NCI-H1436 treated with DMSO at 0.1 percent for 48 hours (cell line): ENCODE results near the gene LRRC9.
"Not testable (repeated sequence)": the region's sequence is repeated elsewhere in the genome, so short reads cannot be mapped to it uniquely, and the experiment has no call there.

Experiments
- DNase-seq: peaks from one replicate; lab custom pipeline; 2025; lab: John Stamatoyannopoulos, UW

LRRC9 gene

DNA sequence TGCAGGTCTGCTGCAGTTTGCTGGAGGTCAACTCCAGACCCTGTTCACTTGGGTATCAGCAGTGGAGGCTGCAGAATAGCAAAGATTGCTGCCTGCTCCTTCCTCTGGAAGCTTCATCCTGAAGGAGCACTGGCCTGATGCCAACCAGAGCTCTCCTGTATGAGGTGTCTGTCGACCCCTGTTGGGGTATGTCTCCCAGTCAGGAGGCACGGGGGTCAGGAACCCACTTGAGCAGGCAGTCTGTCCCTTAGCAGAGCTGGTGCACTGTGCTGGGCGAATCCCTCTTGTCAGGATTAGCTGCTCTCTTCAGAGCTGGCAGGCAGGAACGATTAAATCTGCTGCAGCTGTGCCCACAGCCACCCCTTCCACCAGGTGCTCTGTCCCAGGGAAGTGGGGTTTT is 37.9 kb downstream of the LRRC9 start:
- not testable (repeated sequence) for DNase-seq

DNA sequence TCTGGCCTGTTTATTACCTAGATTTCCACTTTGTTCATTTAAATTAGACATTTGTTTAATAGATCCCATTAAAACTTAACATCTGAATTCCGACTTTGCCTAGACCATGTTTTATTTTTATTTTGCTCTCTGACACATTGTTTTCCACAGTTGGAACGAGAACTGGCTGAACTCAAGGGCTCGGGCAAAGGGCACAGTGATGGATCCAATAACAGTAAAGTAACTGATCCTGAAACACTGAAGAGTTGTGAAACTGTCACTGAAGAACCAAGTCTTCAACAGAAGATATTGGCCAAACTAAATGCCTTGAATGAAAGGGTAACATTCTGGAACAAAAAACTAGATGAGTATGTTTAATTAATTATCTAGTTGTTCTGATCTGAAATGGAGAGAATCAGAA is 39.7 kb downstream of the LRRC9 start:
- DNase-seq: no peak

DNA sequence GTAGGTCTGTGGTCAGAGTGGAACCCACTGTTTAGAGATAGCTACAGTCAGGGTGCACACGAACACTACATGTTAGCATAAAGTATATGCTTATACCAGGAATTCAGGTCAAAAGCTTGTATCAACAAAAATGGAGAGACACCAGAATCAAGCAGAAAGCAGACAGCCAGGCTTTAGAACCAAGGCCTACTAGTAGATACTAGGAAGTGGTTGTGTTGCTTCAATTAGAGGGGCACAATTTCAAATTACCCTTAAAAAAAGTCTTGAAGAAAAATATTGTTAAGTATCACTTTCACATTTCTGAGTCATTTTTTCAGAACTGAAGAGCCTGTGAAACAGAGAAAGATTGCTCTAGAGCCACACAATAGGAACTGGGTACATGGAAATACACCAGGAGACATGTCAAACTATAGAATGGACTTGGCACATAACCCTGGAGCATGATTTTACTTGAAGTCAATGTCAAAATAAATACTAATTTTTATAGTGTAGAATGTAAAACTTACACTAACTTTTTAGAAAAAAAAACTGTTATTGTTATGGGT is 41.6 kb downstream of the LRRC9 start:
- no peak for DNase-seq

DNA sequence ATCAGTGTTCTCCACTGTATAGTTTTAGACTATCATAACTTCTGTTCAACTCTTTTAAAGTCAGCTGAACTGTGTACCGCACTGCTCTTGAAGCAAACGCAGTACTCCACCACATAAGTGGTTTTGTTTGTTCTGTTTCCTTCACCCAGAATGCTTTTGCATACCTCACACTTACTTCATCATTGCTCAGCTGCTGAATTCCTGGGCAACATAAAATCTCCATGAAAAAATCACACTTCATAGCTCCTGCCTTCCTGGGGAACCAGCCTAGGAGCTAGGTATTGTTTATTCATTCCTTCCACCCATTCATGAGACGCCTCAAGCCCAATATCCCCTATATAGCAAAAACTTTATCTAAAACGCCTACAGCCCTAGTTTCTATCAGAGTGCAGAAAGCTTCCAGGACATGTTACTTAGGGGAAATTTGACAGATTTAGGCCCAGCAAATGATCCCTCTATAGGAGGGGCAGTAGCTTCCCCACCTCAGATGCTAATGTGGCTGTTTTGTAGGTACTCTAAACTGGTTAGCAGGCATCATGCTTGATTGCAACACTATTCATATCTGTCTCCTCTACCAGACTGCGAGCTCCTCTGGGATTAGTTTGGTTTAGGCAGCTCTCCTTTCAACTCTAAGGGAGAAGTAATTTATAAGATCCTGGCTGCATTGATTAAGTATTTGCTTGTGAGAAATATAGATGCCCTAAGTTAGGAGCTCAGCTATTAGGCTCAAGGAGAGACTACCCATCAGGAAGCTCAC is 44.5 kb downstream of the LRRC9 start:
- no peak for DNase-seq

DNA sequence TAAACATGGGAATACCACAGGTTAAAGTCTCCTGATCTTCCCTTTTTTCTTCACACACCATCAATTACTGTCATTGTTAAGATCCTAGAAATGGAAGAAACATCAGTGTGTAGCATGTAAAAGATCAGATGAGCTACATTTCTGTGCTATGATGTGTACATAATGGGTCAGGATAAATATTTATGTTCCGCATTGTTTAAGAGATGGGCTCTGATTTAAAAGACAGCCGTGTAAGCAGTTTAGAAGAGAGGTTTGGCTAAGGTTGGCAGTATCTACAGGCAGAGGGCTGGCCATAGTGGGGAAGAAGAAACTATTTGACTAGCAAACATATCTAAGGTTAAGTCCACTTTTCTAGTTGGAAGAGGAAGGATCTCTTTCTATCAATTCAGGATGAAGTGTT is 49.4 kb downstream of the LRRC9 start:
- DNase-seq: no peak

DNA sequence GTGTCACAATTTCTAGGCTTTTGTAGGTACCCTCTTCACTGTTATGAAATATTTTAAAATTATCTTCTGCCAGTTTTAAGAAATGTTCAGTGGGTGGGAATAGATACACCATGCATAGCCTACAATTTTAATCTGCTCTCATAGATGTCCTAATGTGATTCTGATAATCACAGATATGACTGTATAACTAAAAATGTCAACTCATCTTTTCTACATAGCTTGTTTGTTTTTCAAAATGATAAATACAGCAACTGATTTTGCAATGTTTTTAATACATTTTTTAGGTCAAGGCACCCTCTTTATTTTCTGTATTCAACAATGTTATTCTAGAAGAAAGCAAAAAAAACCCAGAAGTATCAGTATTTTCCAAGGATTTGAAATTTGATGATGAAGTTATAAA is 61.6 kb downstream of the LRRC9 start:
- no peak for DNase-seq

DNA sequence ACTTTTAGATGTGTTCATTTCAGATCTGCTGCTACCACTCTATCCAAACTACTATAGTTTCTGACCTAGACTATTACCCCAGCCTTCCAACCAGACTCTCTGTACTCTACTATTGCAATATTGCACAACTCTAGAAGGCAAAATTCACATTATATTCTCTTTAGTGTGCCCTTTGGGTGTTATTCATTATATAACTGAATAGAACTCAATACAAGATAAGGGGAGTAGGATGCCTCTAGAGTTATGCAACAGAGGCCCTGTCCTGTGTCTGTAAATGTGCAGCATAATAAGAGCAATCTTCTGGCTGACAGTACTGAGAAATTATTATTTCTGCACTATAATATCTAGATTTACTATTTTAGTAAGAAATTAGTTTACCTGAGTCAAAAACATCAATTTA is 63.1 kb downstream of the LRRC9 start:
- DNase-seq: no peak

DNA sequence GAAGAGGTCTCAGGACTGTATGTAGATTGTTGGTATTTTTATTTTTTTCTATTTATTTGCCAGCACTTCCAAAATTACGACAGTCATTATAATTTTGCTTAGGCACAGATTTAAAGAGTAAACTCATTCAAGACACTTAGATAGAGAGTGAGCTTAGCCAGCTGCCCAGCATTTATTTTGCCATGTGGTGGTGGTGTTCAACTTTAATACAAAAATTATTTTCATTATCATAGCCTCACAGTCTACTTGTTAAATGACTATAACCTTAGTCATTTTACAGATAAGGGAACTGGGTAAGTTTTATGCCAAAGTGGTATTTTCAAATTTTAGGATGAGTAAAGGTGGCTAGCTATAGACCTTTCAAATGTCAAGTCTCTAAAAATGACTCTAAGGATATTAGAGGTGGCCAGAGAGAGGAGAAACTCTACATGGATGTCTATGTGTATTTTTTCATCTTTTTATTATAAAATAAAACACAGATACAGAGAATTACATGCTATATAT is 66.7 kb downstream of the LRRC9 start:
- no peak for DNase-seq

DNA sequence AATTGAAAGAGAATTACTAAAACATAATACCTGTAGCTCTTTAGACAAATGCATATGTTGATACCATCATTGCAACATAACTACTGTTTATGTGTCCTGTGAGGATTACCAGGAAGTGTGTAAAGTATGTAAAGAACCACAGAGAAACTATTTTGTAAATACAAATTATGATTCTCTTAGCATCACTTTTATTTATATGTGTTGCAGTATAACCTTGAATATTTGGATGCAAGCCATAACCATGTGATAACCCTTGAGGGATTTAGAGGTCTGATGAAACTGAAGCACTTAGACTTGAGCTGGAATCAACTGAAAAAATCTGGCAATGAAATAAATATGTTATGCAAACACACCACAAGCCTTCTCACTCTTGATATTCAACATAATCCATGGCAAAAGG is 77.5 kb downstream of the LRRC9 start:
- DNase-seq: peak; percentile 9

DNA sequence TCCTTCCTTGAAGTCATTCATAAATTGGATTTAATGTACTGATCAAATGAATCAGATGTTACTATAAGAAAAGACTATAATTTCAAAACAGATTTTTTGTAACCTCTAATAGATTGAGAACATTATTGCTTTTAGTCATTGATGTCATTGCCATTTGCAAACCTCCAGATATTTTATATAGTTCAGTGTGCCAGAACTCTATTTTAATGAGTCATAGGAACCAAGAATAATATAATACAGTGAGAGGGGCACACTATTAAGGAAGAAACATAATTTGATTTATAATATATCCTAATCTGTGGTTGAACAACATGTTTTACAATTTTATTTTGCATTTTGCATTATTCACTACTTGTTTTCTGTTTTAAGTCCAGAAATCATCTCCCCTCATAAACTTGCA is 78.0 kb downstream of the LRRC9 start:
- DNase-seq: no peak

DNA sequence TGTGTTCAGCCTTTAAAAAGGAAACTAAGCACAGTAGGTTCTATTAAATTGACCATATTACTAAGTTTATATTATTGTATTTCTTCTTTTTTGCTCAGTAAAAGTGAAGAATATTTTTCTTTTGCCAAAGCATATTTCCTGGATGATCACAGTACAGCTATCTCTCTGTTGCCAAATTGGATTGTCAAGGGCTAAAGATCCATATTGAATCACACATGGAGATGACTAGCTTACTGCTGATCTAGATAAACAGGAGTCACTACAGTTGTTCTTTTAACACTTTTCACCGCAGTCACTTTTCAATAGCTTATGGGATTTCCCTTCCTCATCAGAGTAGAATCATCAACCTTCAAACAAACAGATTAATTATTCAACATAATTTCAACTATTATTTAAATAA is 78.6 kb downstream of the LRRC9 start:
- no peak for DNase-seq

DNA sequence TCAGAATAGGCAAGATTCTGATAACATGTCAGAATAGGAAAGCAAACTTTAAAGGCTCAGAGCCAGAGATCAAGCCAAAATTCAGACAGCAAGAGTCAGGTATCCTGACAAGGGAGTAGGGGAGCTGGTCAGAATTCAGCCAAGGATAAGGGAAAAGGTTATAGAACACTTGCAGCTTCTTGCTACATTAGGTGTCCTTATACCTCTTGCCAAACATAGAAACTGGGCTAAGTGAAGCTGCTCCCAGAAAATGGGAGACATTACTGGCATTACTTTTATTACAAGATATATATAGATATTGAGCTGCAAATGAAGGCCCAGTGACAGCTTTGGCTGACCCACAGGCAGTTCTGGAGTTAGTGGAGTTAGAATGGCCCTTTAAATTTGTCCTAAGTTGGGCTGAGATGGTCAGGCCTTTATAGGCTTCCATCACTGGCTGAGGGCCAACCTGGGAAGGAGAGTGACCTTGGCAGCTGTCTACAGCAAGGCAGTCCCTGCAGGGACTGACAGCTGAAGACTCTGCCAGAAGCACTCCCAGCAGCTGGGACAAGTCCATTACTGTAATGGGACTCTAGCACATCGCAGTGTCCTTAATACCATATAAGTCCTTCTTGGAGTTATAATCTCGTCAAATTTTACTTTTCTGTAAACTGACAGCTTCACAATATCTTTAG is 83.0 kb downstream of the LRRC9 start:
- no peak for DNase-seq

DNA sequence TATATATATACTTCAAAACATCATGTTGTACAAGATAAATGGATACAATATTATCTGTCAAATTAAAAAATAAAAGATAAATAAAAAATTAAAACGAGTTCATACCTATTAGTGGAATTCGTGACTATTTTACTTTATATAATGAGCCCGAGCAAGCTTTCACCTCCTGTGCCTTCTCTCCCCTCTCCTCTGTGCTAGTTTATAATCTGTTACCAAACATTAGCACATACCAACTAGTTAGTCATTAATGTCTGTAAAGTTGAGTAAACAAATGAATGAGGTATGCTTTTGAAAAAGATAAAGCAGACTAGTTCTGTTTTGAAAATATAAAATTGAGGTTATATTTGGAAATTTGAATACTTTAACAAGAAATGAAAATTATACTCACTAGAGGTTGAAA is 84.0 kb downstream of the LRRC9 start:
- DNase-seq: no peak

DNA sequence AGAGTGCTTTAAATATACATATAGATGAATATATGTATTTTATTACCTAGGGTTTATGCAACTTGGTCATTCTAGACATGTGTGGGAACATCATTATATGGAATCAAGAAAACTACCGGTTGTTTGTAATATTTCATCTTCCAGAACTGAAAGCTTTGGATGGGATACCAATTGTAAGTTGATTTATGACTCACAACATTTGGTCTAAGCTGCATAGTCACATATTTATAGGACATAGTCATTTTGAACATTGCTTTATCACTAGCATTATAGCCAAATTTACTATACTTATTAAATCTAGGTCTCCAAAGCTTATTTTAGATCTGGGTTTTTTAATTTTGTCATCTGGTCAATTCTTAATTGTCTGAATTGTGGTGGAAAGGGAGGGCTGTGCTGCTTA is 88.1 kb downstream of the LRRC9 start:
- DNase-seq: no peak

DNA sequence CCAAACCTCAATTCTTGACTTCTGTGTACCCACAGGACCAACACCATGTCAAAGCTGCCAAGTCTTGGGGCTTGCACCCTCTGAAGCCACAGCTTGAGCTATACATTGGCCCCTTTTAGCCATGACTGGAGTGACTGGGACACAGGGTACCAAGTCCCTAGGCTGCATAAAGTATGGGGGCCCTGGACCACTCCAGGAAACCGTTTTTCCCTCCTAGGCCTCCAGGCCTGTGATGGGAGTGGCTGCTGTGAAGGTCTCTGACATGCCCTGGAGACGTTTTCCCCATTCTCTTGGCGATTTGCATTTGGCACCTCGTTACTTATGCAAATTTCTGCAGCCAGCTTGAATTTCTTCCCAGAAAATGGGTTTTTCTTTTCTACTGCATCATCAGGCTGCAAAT is 90.3 kb downstream of the LRRC9 start:
- DNase-seq: not testable (repeated sequence)

DNA sequence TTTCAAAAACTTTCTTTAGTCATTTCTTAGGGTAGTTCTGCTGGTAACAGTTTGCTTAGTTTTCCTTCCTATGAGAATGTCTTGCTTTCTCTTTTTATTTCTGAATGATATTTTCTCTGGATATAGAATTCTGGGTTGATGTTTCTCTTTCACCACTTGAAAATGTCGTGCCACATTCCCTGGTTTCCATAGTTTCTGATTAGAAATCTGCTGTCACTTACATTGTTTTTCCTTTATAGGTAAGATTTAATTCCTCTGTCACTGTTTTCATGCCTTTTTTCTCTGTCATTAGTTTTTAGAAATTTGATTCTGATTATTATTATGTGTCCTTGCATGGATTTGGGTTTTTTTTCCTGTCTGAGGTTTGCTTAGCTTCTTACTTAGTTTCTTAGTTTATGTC is 94.5 kb downstream of the LRRC9 start:
- no peak for DNase-seq

DNA sequence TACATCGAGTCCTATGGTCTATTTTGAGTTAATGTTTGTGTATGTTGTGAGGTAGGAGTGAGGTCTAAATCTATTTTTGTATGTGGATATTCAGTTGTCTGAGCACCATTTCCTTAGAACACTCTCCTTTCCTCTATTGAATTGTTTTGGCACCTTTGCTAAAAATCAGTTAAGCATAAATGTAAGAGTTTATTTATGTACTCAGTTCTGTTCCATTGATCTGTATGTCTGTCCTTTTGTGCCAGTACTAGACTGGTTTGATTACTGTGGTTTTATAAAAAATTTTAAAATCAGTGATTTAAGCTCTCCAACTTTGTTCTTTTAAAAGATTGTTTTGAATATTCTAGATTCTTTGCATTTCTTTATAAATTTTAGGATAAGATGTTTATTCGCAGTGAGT is 101.7 kb downstream of the LRRC9 start:
- DNase-seq: no peak

DNA sequence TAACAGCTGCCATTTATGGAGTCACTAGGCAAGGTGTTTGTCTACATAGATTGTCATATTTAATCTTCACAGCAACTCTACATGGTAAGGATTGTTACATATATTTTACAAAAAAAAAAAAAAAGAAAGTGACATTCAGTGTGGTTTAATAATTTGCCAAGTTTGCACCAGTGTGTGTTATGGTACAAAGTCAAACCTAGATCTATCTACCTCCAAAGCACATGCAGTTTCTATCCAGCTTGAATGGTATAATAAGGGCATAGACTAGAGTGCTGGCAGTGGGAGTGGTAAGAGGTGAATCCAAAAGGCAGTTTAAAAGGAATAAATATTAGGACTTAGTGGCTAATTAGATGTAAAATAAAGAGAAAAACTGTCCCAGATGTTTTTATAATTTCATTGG is 105.6 kb downstream of the LRRC9 start:
- DNase-seq: no peak

DNA sequence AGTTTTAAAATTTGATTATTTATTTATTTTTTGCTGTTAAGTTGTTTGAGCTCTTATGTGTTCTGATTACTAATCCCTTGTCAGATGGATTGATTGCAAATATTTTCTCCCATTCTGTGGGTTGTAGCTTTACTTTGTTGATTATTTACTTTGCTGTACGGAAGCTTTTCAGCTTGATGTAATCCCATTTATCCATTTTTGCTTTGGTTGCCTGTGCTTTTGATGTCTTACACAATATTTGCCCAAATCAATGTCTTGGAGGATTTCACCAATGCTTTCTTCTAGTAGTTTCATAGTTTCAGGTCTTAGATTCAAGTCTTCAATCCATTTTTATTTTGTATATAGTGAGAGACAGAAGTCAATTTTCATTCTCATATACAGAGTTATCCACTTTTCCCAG is 115.2 kb downstream of the LRRC9 start:
- DNase-seq: no peak

DNA sequence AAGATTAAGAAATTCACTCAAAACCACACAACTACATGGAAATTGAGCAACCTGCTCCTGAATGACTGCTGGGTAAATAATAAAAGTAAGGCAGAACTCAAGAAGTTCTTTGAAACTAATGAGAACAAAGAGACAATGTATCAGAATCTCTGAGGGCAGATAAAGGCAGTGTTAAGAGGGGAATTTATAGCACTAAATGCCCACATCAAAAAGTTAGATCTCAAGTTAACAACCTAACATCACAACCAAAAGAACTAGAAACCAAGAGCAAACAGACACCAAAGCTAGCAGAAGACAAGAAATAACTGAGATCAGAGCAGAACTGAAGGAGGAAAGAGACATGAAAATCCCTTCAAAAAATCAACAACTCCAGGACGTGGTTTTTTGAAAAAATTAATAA is 128.0 kb downstream of the LRRC9 start:
- DNase-seq: not testable (repeated sequence)

DNA sequence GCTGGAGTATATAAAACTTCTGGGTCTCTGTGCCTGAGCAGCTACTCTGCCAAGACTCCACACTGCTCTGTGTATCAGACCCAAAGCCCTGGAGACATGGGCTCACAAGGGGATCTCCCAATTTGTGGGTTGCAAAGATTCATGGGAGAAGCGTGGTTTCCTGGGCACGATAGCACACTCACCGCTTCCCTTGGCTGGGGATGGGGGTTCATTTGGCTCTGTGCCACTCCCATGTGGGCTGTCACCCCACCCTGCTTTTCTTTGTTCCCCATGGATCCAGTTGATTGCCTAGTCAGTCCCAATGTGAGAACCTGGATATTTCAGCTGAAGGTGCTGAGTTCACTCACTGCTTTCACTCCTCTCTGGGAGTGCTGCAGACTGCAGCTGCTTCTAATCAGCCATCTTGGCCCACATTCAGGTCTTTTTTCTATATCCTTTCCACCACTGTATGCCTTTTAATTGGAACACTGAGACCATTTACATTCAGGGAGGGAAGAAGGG is 131.8 kb downstream of the LRRC9 start:
- DNase-seq: no peak

DNA sequence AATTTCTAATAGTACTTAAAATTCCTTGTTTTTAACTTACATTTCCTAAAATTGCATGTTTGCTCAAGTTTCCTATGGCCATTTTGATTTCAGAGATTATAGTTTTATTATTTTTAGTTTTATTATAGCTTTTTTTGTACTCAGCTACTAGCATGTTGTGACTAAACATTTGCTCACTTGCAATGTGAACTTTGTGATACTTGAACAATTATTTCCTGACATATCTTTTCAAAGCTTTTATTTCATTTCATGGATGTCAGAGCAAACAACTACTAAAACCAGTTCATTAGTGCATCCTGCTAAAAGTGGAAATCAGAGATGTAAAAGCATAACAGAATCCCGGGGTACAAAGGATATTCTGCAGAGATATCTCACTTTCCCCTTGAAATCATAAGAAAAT is 138.1 kb downstream of the LRRC9 start:
- no peak for DNase-seq

DNA sequence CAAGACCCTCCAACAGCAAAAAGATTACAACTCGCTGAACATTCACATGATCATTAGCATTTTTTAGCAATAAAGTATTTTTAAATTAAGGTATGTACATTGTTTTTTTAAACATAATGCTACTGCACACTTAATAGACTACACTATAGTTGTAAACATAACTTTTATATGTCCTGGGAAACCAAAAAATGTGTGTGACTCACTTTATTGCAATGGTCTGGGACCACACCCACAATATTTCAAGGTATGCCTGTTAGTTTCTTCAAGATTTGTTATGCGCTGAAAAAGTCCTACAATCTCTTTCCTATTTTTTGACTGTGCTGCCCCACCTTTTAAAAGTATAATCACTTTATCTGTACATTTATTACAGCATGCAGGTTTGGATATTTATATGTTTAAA is 141.4 kb downstream of the LRRC9 start:
- DNase-seq: no peak
